ENCODE data around the gene BST1.
"Not testable (repeated sequence)": the region's sequence is repeated elsewhere in the genome, so short reads cannot be mapped to it uniquely, and the experiment has no call there.

The BST1 gene

GRCh38 chr4:15714141-15714540, 11.3 kb downstream of the BST1 start:
- DNase-seq = no peak

- DNase-seq = no peak
These were observed 12.0 kb downstream of the BST1 start for GRCh38 chr4:15714646-15715435.

- no peak for DNase-seq
These were observed 13.2 kb downstream of the BST1 start for GRCh38 chr4:15716115-15716514.

- DNase-seq = no peak
These were observed 14.2 kb downstream of the BST1 start for GRCh38 chr4:15717086-15717485.

GRCh38 chr4:15717657-15718416, 15.0 kb downstream of the BST1 start:
- DNase-seq = no peak

- no peak for DNase-seq
These were observed 15.6 kb downstream of the BST1 start for GRCh38 chr4:15718465-15718864.

- no peak for DNase-seq
These were observed 16.1 kb downstream of the BST1 start for GRCh38 chr4:15718959-15719358.

- DNase-seq = no peak
These were observed 16.6 kb downstream of the BST1 start for GRCh38 chr4:15719506-15719905.

GRCh38 chr4:15720851-15721250, 18.0 kb downstream of the BST1 start:
- DNase-seq = no peak

- no peak for DNase-seq
These were observed 22.7 kb downstream of the BST1 start for GRCh38 chr4:15725608-15726007.

- DNase-seq = no peak
These were observed 27.2 kb downstream of the BST1 start for GRCh38 chr4:15729910-15730533.

GRCh38 chr4:15733061-15733460, 30.2 kb downstream of the BST1 start:
- not testable (repeated sequence) for DNase-seq

GRCh38 chr4:15735536-15735935, 32.7 kb downstream of the BST1 start:
- DNase-seq = no peak

GRCh38 chr4:15736514-15737050, 33.7 kb downstream of the BST1 start:
- no peak for DNase-seq

GRCh38 chr4:15737255-15737654, 34.4 kb downstream of the BST1 start:
- DNase-seq = no peak

- no peak for DNase-seq
These were observed 36.0 kb downstream of the BST1 start for GRCh38 chr4:15738877-15739276.

- no peak for DNase-seq
These were observed 38.0 kb downstream of the BST1 start for GRCh38 chr4:15740764-15741404.

- DNase-seq = no peak
These were observed 39.3 kb downstream of the BST1 start for GRCh38 chr4:15742083-15742582.

- DNase-seq = no peak
These were observed 39.8 kb downstream of the BST1 start for GRCh38 chr4:15742637-15743036.

GRCh38 chr4:15744016-15744545, 41.2 kb downstream of the BST1 start:
- no peak for DNase-seq

GRCh38 chr4:15746110-15746509, 43.2 kb downstream of the BST1 start:
- no peak for DNase-seq

GRCh38 chr4:15749001-15749400, 46.1 kb downstream of the BST1 start:
- no peak for DNase-seq

- DNase-seq = no peak
These were observed 48.3 kb downstream of the BST1 start for GRCh38 chr4:15751153-15751552.

Data from NCI-H524 treated with DMSO at 0.1 percent for 48 hours (cell line).